GM12873 (cell line): ENCODE measurements around the gene KDF1.

Source experiments
- TF ChIP-seq, protein P1 (sequence below): IDR thresholded peaks from 2 replicates; pipeline ENCODE4 v1.5.1; 2012; ENCODE audit warnings: low read depth, mild to moderate bottlenecking, moderate library complexity, low read length, control low read depth; ENCODE audit not compliant: insufficient read depth; ENCODE audit errors: missing control alignments

The KDF1 gene

GRCh38 chr1:27004471-27005165 lies 44.4 kb upstream of the KDF1 start:
- TF ChIP-seq, protein P1, sequence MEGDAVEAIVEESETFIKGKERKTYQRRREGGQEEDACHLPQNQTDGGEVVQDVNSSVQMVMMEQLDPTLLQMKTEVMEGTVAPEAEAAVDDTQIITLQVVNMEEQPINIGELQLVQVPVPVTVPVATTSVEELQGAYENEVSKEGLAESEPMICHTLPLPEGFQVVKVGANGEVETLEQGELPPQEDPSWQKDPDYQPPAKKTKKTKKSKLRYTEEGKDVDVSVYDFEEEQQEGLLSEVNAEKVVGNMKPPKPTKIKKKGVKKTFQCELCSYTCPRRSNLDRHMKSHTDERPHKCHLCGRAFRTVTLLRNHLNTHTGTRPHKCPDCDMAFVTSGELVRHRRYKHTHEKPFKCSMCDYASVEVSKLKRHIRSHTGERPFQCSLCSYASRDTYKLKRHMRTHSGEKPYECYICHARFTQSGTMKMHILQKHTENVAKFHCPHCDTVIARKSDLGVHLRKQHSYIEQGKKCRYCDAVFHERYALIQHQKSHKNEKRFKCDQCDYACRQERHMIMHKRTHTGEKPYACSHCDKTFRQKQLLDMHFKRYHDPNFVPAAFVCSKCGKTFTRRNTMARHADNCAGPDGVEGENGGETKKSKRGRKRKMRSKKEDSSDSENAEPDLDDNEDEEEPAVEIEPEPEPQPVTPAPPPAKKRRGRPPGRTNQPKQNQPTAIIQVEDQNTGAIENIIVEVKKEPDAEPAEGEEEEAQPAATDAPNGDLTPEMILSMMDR = no peak

DNA sequence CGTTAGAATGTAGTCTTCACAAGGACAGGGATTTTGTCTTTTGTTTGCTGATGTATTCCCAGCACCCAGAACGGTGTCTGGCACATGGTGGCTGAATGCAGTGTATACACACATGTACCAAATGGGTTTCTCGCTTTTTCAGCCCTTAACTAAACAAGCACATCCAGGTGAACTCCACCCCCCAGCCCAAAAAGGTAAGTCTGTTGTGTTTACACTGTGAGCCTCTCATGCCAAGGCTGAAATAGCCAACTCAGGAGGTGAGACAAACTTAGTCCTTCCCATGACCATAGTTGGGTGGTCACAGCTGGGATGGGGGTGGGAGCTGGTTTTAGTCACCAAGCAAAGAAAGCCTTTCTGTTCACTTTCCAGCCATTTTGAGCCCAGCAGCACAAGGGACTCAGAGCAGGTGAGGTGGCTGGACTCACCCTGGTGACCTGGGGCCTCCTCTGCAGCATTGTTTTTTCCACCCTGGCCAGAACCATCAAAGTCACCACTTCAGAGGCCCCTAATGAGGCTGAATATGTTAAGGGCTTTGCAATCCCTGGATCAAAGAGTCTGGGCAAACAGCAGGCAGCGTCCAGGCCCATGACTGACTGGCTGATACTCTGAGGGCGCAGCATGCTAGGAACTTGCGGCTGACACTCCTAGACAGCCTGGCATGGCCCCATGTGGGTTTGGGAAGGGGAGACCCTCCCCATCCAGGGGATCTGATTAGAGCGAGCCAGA lies 43.6 kb upstream of the KDF1 start:
- TF ChIP-seq, protein P1 = no peak

GRCh38 chr1:27001570-27002360 lies 41.5 kb upstream of the KDF1 start:
- TF ChIP-seq, protein P1 = no peak

- TF ChIP-seq, protein P1 = no peak
Observed at GRCh38 chr1:27000817-27001460, 40.7 kb upstream of the KDF1 start.

GRCh38 chr1:27000090-27000816 lies 40.0 kb upstream of the KDF1 start:
- TF ChIP-seq, protein P1 = no peak

DNA sequence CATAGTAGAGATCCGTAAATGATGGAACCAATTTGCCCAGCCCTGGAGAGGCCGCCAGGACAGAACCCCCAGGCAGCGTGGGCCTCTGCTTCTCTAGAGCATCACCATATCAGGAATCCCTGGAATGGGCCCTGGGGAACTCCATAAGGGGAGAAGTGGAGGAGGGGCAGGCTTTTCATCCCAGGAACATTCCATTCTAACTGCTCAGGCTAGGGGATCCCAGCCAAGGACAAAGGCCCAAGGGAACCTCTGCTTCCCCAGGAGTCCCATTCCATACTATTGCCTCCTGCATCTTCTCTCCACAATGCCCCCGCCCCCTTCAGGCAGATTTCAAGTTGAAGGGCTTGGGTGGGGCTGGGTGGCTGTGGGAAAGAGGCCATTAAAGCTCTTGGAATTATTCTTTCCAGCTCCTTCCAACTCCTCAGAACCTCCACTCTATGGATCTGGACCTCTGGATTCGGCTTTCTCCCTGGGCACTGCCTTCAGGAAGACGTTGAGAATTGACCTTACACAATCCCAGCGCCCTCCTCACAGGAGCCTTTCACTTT lies 39.2 kb upstream of the KDF1 start:
- TF ChIP-seq, protein P1 = no peak
